ENCODE measurements around the gene ACSM5. TPM values are rescaled to one million over a fixed set of nuclear protein-coding genes. Genes with fewer than 3 reads are reported as not detected.
"Not testable (repeated sequence)": the region's sequence is repeated elsewhere in the genome, so short reads cannot be mapped to it uniquely, and the experiment has no call there.

Gene ACSM5
- total RNA-seq, 2 donors from 2014 or later = not detected

- no peaks in the 10 kb centered on the region for H3K36me3 Mint-ChIP-seq (ENCODE audit: insufficient read depth in 2 of 2)
- no peaks in the 10 kb centered on the region for H3K27me3 Mint-ChIP-seq (ENCODE audit: low read depth)
- H3K9me3 Mint-ChIP-seq = no peaks in the 10 kb centered on the region
- H3K4me1 Mint-ChIP-seq (ENCODE audit: low read depth) = no peaks in the 10 kb centered on the region
- DNase-seq (no peak), ATAC-seq (replicated peaks in 1 of 2) (no peak)
- no peak overlapping the region for H3K4me3 Mint-ChIP-seq
- H3K27ac Mint-ChIP-seq = no peak overlapping the region
These were observed 888 bp downstream of the ACSM5 start for GRCh38 chr16:20410121-20410723.

- Mint-ChIP-seq H3K9me3 (no peaks in the 10 kb centered on the region), H3K27me3 (ENCODE audit: low read depth) (no peaks in the 10 kb centered on the region), H3K36me3 (ENCODE audit: insufficient read depth in 2 of 2) (no peaks in the 10 kb centered on the region), H3K4me1 (ENCODE audit: low read depth) (no peaks in the 10 kb centered on the region), H3K4me3 (no peak overlapping the region), H3K27ac (no peak overlapping the region)
- ATAC-seq (replicated peaks in 1 of 2) (no peak), DNase-seq (no peak)
These were observed 1.7 kb downstream of the ACSM5 start for GRCh38 chr16:20411055-20411454.

GRCh38 chr16:20415541-20415940 lies 6.2 kb downstream of the ACSM5 start:
- DNase-seq = no peak
- no peak overlapping the region for H3K27ac Mint-ChIP-seq
- H3K4me1 Mint-ChIP-seq (ENCODE audit: low read depth) = no peaks in the 10 kb centered on the region
- H3K4me3 Mint-ChIP-seq = no peak overlapping the region
- no peaks in the 10 kb centered on the region for H3K36me3 Mint-ChIP-seq (ENCODE audit: insufficient read depth in 2 of 2)
- H3K27me3 Mint-ChIP-seq (ENCODE audit: low read depth) = no peaks in the 10 kb centered on the region
- no peak for ATAC-seq (replicated peaks in 1 of 2)
- H3K9me3 Mint-ChIP-seq = no peaks in the 10 kb centered on the region

DNA sequence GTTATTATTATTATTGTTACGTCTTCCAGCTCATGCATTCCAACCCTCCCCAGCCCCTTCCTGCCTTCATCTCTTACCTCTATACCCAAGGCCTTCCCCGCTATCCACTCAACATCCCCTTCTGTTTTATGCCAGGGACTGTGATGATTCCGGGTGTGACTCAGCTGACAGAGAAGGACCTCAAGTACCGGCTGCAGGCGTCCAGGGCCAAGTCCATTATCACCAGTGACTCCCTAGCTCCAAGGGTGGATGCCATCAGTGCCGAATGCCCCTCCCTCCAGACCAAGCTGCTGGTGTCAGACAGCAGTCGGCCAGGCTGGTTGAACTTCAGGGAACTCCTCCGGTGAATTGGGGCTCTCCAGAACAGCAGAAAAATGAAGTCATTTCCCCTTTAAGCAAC lies 9.8 kb downstream of the ACSM5 start:
- not testable (repeated sequence) for H3K4me1 Mint-ChIP-seq (ENCODE audit: low read depth); H3K4me3 Mint-ChIP-seq; DNase-seq; H3K9me3 Mint-ChIP-seq; H3K36me3 Mint-ChIP-seq (ENCODE audit: insufficient read depth in 2 of 2); ATAC-seq (replicated peaks in 1 of 2); H3K27me3 Mint-ChIP-seq (ENCODE audit: low read depth); H3K27ac Mint-ChIP-seq

- H3K4me3 Mint-ChIP-seq; H3K27me3 Mint-ChIP-seq (ENCODE audit: low read depth); DNase-seq; H3K9me3 Mint-ChIP-seq; H3K27ac Mint-ChIP-seq; H3K4me1 Mint-ChIP-seq (ENCODE audit: low read depth); H3K36me3 Mint-ChIP-seq (ENCODE audit: insufficient read depth in 2 of 2); ATAC-seq (replicated peaks in 1 of 2): not testable (repeated sequence)
These were observed 12.4 kb downstream of the ACSM5 start for GRCh38 chr16:20421748-20422147.

DNA sequence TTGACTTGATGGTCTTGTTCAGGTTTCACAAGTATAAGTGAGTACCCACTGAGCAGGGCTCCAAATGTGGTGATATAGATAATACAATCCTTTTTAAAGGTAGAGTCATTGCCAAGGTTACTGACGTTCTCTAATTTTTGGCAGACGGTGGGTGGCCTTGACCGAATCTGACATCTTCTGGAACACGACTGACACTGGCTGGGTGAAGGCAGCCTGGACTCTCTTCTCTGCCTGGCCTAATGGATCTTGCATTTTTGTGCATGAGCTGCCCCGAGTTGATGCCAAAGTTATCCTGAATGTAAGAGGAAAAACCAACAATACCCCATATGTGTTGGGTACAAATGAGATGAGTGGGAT lies 14.4 kb downstream of the ACSM5 start:
- not testable (repeated sequence) for ATAC-seq (replicated peaks in 1 of 2)

GRCh38 chr16:20424129-20424866 lies 15.0 kb downstream of the ACSM5 start:
- no peak overlapping the region for H3K4me3 Mint-ChIP-seq
- no peak for ATAC-seq (replicated peaks in 1 of 2)

More for the DNA sequence above, 14.4 kb downstream of the ACSM5 start:
- H3K9me3 Mint-ChIP-seq; H3K27ac Mint-ChIP-seq; H3K4me1 Mint-ChIP-seq (ENCODE audit: low read depth); H3K4me3 Mint-ChIP-seq; H3K27me3 Mint-ChIP-seq (ENCODE audit: low read depth); DNase-seq; H3K36me3 Mint-ChIP-seq (ENCODE audit: insufficient read depth in 2 of 2): not testable (repeated sequence)

DNA sequence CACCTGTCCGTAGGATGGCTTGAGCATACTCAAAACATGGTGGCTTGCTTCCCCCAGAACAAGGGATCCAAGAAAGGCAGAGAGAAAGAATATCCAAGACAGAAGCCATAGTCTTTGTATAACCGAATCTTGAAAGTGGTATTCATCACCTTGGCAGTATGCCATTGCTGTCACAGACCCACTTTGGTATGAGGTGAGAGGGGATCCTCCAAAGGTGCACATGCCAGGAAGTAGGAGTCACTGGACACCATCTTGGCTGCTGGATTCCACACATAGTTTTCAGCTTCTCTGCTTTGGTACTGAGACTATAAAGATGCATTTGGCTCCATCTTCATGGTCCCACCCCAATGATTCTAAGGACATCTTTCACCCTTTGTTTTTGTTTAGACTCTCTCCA lies 18.1 kb downstream of the ACSM5 start:
- not testable (repeated sequence) for H3K9me3 Mint-ChIP-seq; DNase-seq; ATAC-seq (replicated peaks in 1 of 2); H3K4me1 Mint-ChIP-seq (ENCODE audit: low read depth); H3K4me3 Mint-ChIP-seq; H3K36me3 Mint-ChIP-seq (ENCODE audit: insufficient read depth in 2 of 2); H3K27ac Mint-ChIP-seq
- peaks cover 15% of the 10 kb centered on the region for H3K27me3 Mint-ChIP-seq (ENCODE audit: low read depth)

More at GRCh38 chr16:20424129-20424866, 15.0 kb downstream of the ACSM5 start:
- no peaks in the 10 kb centered on the region for H3K4me1 Mint-ChIP-seq (ENCODE audit: low read depth)
- peaks cover 6% of the 10 kb centered on the region for H3K27me3 Mint-ChIP-seq (ENCODE audit: low read depth)
- H3K9me3 Mint-ChIP-seq = peaks cover 1% of the 10 kb centered on the region in 2 donors
- H3K27ac Mint-ChIP-seq = no peak overlapping the region
- no peaks in the 10 kb centered on the region for H3K36me3 Mint-ChIP-seq (ENCODE audit: insufficient read depth in 2 of 2)
- no peak for DNase-seq

DNA sequence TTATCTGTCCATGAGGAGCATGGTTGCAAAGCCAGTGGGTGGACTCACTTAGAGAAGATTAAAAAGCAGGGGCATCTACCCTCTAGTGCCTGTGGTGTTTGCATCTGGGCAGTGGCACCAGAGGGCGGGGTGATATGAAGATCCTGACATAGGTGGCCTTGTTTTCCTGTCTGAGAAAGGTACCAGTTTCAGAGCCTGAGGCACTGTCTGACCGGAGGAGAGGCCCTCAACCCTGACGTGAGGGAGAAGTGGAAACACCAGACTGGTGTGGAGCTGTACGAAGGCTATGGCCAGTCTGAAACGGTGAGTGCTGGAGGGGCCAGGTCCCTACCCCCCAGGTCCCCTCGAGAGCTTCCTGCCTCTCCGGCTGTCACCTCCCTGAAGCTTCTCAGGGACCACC lies 20.2 kb downstream of the ACSM5 start:
- H3K36me3 Mint-ChIP-seq (ENCODE audit: insufficient read depth in 2 of 2); DNase-seq; H3K4me3 Mint-ChIP-seq; H3K4me1 Mint-ChIP-seq (ENCODE audit: low read depth); H3K9me3 Mint-ChIP-seq; H3K27ac Mint-ChIP-seq; ATAC-seq (replicated peaks in 1 of 2); H3K27me3 Mint-ChIP-seq (ENCODE audit: low read depth): not testable (repeated sequence)

- not testable (repeated sequence) for DNase-seq; ATAC-seq (replicated peaks in 1 of 2); H3K4me3 Mint-ChIP-seq; H3K27me3 Mint-ChIP-seq (ENCODE audit: low read depth); H3K36me3 Mint-ChIP-seq (ENCODE audit: insufficient read depth in 2 of 2); H3K4me1 Mint-ChIP-seq (ENCODE audit: low read depth); H3K9me3 Mint-ChIP-seq; H3K27ac Mint-ChIP-seq
These were observed 21.1 kb downstream of the ACSM5 start for GRCh38 chr16:20430480-20430879.

DNA sequence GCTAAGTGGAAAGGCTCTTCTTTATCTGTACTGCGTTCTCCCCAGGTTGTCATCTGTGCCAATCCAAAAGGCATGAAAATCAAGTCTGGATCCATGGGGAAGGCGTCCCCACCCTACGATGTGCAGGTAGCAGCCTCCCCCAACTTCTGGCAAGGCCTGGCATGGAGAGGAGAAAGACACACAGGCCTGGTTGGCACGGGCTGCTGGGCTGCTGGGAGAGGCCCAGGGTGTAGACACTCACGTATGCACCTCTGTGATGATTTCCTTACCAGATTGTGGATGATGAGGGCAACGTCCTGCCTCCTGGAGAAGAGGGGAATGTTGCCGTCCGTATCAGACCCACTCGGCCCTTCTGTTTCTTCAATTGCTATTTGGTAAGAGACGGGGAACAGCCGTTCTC lies 21.6 kb downstream of the ACSM5 start:
- H3K27me3 Mint-ChIP-seq (ENCODE audit: low read depth) = peaks cover 9% of the 10 kb centered on the region
- H3K27ac Mint-ChIP-seq = no peak overlapping the region

DNA sequence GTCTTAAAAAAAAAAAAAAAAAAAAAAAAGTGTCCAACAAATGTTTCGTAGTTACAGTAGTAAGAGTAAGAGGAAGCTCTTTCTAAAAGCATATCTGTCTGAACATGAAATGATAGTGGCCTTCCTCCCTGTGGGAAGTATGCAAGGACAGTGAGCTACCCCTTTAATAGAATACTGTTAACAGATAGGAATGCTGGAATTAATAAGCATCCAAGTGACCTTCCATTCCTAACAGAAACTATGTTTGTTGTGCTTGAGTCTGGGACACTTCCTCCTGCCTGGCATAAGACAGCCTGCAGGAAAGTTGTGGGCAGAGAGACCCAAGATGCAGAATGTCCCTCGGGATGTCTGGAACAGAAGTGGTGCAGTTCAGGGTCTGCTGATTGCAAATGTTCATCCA lies 29.6 kb downstream of the ACSM5 start:
- H3K9me3 Mint-ChIP-seq; DNase-seq; H3K4me1 Mint-ChIP-seq (ENCODE audit: low read depth); H3K27ac Mint-ChIP-seq; ATAC-seq (replicated peaks in 1 of 2); H3K36me3 Mint-ChIP-seq (ENCODE audit: insufficient read depth in 2 of 2); H3K27me3 Mint-ChIP-seq (ENCODE audit: low read depth); H3K4me3 Mint-ChIP-seq: not testable (repeated sequence)

More for the DNA sequence above, 21.6 kb downstream of the ACSM5 start:
- DNase-seq = no peak
- H3K9me3 Mint-ChIP-seq = peaks cover 1% of the 10 kb centered on the region in 2 donors
- H3K36me3 Mint-ChIP-seq (ENCODE audit: insufficient read depth in 2 of 2) = no peaks in the 10 kb centered on the region
- H3K4me1 Mint-ChIP-seq (ENCODE audit: low read depth) = no peaks in the 10 kb centered on the region
- no peak overlapping the region for H3K4me3 Mint-ChIP-seq
- ATAC-seq (replicated peaks in 1 of 2) = no peak

- not testable (repeated sequence) for H3K9me3 Mint-ChIP-seq; H3K27me3 Mint-ChIP-seq (ENCODE audit: low read depth); H3K4me1 Mint-ChIP-seq (ENCODE audit: low read depth); H3K27ac Mint-ChIP-seq; ATAC-seq (replicated peaks in 1 of 2); H3K36me3 Mint-ChIP-seq (ENCODE audit: insufficient read depth in 2 of 2); H3K4me3 Mint-ChIP-seq; DNase-seq
These were observed 30.5 kb downstream of the ACSM5 start for GRCh38 chr16:20439820-20440231.

GRCh38 chr16:20440731-20441130 lies 31.4 kb downstream of the ACSM5 start:
- not testable (repeated sequence) for ATAC-seq (replicated peaks in 1 of 2); H3K4me1 Mint-ChIP-seq (ENCODE audit: low read depth); H3K27me3 Mint-ChIP-seq (ENCODE audit: low read depth); H3K9me3 Mint-ChIP-seq; H3K27ac Mint-ChIP-seq; H3K36me3 Mint-ChIP-seq (ENCODE audit: insufficient read depth in 2 of 2); DNase-seq; H3K4me3 Mint-ChIP-seq
